Measurements from ENCODE around the gene GNG4. TPM values are rescaled to one million over a fixed set of nuclear protein-coding genes. Genes with fewer than 3 reads are reported as not detected.

GNG4 gene
- total and polyA plus RNA-seq, 9 of the 15 experiments (the other 6 are each of a cell fraction or from before 2014, with no cell fraction given), result 0.06 to 0.58 (median 0.08) TPM; not detected in 4

DNA sequence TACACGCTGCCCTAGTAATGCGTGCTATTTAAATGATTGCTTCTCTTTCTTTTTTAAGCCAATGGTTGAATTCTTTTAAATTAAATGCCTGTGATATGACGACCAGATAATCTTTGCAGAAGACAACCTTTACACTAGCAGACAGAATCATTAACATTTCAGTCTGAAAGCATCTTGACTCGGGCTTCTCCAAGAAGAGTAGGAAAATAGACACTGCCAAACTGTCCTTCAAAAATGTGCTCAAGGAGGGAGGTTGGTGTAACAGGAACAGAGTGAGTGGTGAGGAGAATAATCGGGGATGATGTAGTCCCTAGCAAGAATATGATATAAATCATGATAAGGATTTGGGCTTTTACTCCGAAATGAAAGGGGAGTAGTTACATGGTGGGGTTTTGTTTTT lies 138.8 kb downstream of the GNG4 start (continued):
- TF ChIP-seq USF2 (CRISPR knock-in tag; IDR thresholded peaks at IDR 0.05) (no peak), ZC3H4 (CRISPR knock-in tag; IDR thresholded peaks at IDR 0.05; ENCODE audit: borderline replicate concordance) (no peak), ZNF324 (CRISPR knock-in tag; IDR thresholded peaks at IDR 0.05) (no peak), ZNF143 (CRISPR knock-in tag; IDR thresholded peaks at IDR 0.05) (no peak), EGR1 (conservative IDR thresholded peaks at IDR 0.05) (no peak), XRCC3 (IDR thresholded peaks at IDR 0.05) (no peak), ELF1 (tag; IDR thresholded peaks at IDR 0.05) (no peak), E2F6 (IDR thresholded peaks at IDR 0.05; ENCODE audit: borderline replicate concordance in 1 of 2, extremely low read depth in 1 of 2, insufficient read depth in 1 of 2, insufficient read length in 1 of 2, low read depth in 1 of 2, low read length in 1 of 2, poor library complexity in 1 of 2, severe bottlenecking in 1 of 2) (no peak)
- TF ChIP-seq, protein P1, sequence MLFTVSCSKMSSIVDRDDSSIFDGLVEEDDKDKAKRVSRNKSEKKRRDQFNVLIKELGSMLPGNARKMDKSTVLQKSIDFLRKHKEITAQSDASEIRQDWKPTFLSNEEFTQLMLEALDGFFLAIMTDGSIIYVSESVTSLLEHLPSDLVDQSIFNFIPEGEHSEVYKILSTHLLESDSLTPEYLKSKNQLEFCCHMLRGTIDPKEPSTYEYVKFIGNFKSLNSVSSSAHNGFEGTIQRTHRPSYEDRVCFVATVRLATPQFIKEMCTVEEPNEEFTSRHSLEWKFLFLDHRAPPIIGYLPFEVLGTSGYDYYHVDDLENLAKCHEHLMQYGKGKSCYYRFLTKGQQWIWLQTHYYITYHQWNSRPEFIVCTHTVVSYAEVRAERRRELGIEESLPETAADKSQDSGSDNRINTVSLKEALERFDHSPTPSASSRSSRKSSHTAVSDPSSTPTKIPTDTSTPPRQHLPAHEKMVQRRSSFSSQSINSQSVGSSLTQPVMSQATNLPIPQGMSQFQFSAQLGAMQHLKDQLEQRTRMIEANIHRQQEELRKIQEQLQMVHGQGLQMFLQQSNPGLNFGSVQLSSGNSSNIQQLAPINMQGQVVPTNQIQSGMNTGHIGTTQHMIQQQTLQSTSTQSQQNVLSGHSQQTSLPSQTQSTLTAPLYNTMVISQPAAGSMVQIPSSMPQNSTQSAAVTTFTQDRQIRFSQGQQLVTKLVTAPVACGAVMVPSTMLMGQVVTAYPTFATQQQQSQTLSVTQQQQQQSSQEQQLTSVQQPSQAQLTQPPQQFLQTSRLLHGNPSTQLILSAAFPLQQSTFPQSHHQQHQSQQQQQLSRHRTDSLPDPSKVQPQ (CRISPR knock-in tag; IDR thresholded peaks at IDR 0.05; ENCODE audit: borderline replicate concordance), result no peak
- TF ChIP-seq, protein P2, sequence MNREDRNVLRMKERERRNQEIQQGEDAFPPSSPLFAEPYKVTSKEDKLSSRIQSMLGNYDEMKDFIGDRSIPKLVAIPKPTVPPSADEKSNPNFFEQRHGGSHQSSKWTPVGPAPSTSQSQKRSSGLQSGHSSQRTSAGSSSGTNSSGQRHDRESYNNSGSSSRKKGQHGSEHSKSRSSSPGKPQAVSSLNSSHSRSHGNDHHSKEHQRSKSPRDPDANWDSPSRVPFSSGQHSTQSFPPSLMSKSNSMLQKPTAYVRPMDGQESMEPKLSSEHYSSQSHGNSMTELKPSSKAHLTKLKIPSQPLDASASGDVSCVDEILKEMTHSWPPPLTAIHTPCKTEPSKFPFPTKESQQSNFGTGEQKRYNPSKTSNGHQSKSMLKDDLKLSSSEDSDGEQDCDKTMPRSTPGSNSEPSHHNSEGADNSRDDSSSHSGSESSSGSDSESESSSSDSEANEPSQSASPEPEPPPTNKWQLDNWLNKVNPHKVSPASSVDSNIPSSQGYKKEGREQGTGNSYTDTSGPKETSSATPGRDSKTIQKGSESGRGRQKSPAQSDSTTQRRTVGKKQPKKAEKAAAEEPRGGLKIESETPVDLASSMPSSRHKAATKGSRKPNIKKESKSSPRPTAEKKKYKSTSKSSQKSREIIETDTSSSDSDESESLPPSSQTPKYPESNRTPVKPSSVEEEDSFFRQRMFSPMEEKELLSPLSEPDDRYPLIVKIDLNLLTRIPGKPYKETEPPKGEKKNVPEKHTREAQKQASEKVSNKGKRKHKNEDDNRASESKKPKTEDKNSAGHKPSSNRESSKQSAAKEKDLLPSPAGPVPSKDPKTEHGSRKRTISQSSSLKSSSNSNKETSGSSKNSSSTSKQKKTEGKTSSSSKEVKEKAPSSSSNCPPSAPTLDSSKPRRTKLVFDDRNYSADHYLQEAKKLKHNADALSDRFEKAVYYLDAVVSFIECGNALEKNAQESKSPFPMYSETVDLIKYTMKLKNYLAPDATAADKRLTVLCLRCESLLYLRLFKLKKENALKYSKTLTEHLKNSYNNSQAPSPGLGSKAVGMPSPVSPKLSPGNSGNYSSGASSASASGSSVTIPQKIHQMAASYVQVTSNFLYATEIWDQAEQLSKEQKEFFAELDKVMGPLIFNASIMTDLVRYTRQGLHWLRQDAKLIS (CRISPR knock-in tag; IDR thresholded peaks at IDR 0.05), result no peak

Data from K562 (cell line).